Ishikawa (cell line): Measurements from ENCODE around the gene SERINC3.

Source experiments
- CEBPB ChIP-seq: IDR thresholded peaks from 2 replicates; pipeline ENCODE4 v1.6.1; 2012
- CREB1 ChIP-seq: IDR thresholded peaks from 2 replicates; pipeline ENCODE4 v1.6.1; 2012; ENCODE audit warnings: low read depth
- EGR1 ChIP-seq: IDR thresholded peaks from 2 replicates; pipeline ENCODE4 v1.6.1; 2012
- FOXM1 ChIP-seq: IDR thresholded peaks from 2 replicates; pipeline ENCODE4 v1.6.1; 2012; ENCODE audit warnings: low read depth, borderline replicate concordance
- NFIC ChIP-seq: IDR thresholded peaks from 2 replicates; pipeline ENCODE4 v1.6.1; 2012
- RAD21 ChIP-seq: IDR thresholded peaks from 2 replicates; pipeline ENCODE4 v1.6.1; 2012; ENCODE audit warnings: low read depth
- TAF1 ChIP-seq: IDR thresholded peaks from 2 replicates; pipeline ENCODE4 v1.6.1; 2012; ENCODE audit warnings: low read depth, mild to moderate bottlenecking
- TCF12 ChIP-seq: IDR thresholded peaks from 2 replicates; pipeline ENCODE4 v1.6.1; 2012; ENCODE audit warnings: low read depth
- TEAD4 ChIP-seq: IDR thresholded peaks from 2 replicates; pipeline ENCODE4 v1.6.1; 2012
- YY1 ChIP-seq: IDR thresholded peaks from 2 replicates; pipeline ENCODE4 v1.6.1; 2012; ENCODE audit warnings: low read depth
- ZBTB7A ChIP-seq: IDR thresholded peaks from 2 replicates; pipeline ENCODE4 v1.6.1; 2012; ENCODE audit warnings: low read depth
- TF ChIP-seq, protein P1 (sequence below): IDR thresholded peaks from 2 replicates; pipeline ENCODE4 v1.6.1; 2012

SERINC3 gene

DNA sequence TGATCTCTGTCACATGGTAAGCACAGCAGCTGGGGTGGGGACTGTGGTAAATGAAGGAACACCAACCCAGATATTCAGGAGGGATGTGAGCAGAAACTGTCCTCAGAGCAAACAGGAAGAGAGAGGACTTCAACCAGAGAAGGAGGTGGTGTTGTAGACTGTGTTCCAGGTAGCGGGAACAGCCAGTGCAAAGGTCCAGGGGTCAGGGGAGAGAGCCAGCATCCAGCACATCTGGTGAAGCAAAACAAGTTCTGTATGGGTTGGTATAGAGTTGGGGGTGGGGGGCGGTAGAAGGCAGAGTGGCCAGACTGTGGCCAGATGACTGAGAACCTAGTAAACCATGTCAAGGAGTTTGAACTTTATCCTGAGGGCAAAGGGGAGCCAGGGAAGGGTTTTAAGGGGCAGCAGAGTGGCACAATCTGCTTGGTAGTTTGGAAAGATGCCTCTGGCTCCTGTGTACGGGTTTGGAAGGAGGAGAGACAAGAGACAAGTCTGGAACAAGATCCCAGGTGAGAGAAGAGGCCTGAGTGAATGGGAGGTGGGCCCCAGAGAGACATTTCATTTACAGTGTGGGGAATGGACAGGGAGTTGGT, 73.9 kb downstream of the SERINC3 start:
- TF ChIP-seq TAF1 = no peak
- no peak for TF ChIP-seq RAD21
- TF ChIP-seq EGR1 = no peak
- TF ChIP-seq CEBPB = no peak
- TF ChIP-seq, protein P1, sequence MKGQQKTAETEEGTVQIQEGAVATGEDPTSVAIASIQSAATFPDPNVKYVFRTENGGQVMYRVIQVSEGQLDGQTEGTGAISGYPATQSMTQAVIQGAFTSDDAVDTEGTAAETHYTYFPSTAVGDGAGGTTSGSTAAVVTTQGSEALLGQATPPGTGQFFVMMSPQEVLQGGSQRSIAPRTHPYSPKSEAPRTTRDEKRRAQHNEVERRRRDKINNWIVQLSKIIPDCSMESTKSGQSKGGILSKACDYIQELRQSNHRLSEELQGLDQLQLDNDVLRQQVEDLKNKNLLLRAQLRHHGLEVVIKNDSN = no peak
- no peak for TF ChIP-seq TCF12
- TF ChIP-seq YY1 = no peak
- TF ChIP-seq TEAD4 = no peak
- no peak for TF ChIP-seq ZBTB7A
- TF ChIP-seq CREB1 = no peak
- TF ChIP-seq FOXM1 = no peak
- TF ChIP-seq NFIC = no peak
